GM12864 (cell line): ENCODE results near the gene ODAD3.

ENCODE experiments used
- DNase-seq: peaks from one replicate; pipeline ENCODE4 v3.0.0-alpha.2; 2011; ENCODE audit warnings: low read depth
- H3K4me3 ChIP-seq: 2 replicates; pipeline ENCODE4 v1.5.1; 2011; ENCODE audit warnings: mild to moderate bottlenecking, low read depth, low read length, control low read depth
- CTCF ChIP-seq: IDR thresholded peaks from 2 replicates; pipeline ENCODE4 v1.5.1; 2011; ENCODE audit warnings: low read depth, mild to moderate bottlenecking, moderate library complexity, low read length, control low read depth, inconsistent platforms; ENCODE audit errors: missing control alignments

ODAD3 gene

GRCh38 chr19:11435057-11435832 lies at the start of gene ODAD3, which contains the start of gene PRKCSH:
Gene ODAD3 (minus strand): TSS chr19:11435121. CDS start chr19:11435016, 105 bp downstream.
Gene PRKCSH (plus strand): TSS chr19:11435635. CDS start chr19:11436118, 483 bp downstream.
- H3K4me3 ChIP-seq: peak within 1 kb of the TSS; percentile 85
- peak; percentile 97 for TF ChIP-seq CTCF
- DNase-seq: peak; percentile 99

- no peak overlapping the region for H3K4me3 ChIP-seq
- no peak for TF ChIP-seq CTCF
- no peak for DNase-seq
These were observed 48.6 kb upstream of the ODAD3 start for GRCh38 chr19:11483366-11484111.

- DNase-seq: peak; percentile 55
- peak; percentile 90 for TF ChIP-seq CTCF
- peak overlapping the region; percentile 32 for H3K4me3 ChIP-seq
These were observed 47.6 kb upstream of the ODAD3 start for GRCh38 chr19:11482384-11483050.

- TF ChIP-seq CTCF: no peak
- H3K4me3 ChIP-seq: peak overlapping the region; percentile 32
- peak; percentile 55 for DNase-seq
These were observed 46.8 kb upstream of the ODAD3 start for GRCh38 chr19:11481534-11482383.

GRCh38 chr19:11480715-11481533 lies 46.0 kb upstream of the ODAD3 start, which contains the start of gene ELAVL3:
Gene ELAVL3 (minus strand): TSS chr19:11481046. CDS start chr19:11480608, 438 bp downstream.
- no peak for TF ChIP-seq CTCF
- H3K4me3 ChIP-seq: peak within 1 kb of the TSS; percentile 32
- DNase-seq: no peak
